HG02798 (cell line): ENCODE measurements around the gene HNMT.
"Not testable (repeated sequence)": the region's sequence is repeated elsewhere in the genome, so short reads cannot be mapped to it uniquely, and the experiment has no call there.

Experiments used
- ATAC-seq: cut with Tn5 transposase; IDR thresholded peaks from one replicate; pipeline ENCODE4 v1.9.1; 2021; ENCODE audit warnings: mild to moderate bottlenecking; ENCODE audit not compliant: unreplicated experiment, poor library complexity

Gene HNMT

GRCh38 chr2:138035608-138036217 is 71.4 kb downstream of the HNMT start:
- no peak for ATAC-seq

DNA sequence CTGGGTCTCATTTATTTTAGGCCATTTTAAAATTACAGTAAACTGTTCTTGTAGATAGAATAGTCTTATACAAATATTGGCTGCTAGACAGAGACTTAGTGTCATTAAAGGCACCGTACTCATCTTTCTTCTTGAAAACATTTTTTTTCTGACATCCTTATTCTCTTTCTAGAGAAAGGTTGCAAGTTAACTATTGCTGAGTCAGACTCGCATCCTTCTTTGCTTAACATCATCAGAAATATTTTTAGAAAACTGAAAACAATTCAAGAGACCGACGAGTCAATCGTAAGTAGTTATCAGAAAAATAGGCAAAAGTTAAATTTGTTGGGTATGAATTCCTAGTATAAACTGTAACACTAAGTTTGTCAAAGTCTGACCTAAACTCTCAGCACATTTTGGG is 72.2 kb downstream of the HNMT start:
- ATAC-seq, result no peak

DNA sequence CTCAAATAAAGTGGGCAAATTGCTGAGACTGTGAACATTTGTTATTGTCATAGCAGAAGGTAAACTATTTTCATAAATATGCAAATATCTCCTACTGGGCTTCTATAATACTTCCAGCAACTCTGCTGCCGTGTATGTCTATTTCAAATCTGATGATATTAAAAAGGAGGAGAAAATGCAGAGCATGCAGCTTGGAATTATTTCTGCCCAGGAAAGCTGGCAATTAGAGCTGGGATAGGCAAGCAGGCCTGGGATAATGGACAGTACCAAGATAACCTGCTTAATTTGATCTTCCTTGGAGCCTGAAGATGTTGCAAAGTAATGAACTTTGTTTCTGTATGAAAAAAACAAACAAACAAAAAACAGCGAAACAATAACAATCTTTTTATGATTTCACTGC is 72.8 kb downstream of the HNMT start:
- no peak for ATAC-seq

DNA sequence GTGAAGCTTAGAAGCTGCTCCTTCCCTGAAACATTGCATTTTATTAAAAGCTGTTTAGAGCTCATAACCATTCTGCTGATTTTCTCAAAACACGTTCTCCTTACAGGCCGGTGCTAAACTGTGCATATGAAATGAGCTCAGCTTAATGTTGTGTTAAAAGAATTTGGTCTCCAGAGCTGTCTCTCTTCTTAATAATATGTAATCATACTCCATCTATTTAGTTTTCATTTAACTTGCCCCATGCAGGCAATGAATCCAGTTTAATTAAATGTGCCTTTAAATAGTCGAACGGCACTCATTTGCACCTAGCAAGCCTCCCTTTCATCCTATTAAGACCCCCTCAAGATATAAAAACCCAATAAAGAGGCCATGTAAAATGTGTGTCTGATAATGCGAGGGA is 76.3 kb downstream of the HNMT start:
- ATAC-seq, result no peak

DNA sequence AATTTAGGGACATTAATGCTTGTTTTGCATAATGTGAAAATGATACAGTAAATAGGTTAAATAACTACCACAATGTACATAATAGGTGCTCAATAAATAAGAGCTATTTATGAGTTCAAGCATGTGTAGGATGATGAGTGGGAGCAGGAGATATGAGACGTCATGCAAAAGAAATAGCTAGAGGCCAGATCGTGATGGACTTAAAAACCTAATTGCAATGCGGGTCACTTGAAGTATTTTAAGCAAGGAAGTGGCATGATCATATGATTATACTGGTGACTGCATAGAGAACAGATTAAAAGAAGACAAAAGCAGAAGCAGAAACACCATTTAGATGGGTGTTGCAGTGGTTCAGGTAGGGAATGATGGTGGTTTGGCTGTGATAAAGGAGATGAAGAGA is 78.0 kb downstream of the HNMT start:
- no peak for ATAC-seq

DNA sequence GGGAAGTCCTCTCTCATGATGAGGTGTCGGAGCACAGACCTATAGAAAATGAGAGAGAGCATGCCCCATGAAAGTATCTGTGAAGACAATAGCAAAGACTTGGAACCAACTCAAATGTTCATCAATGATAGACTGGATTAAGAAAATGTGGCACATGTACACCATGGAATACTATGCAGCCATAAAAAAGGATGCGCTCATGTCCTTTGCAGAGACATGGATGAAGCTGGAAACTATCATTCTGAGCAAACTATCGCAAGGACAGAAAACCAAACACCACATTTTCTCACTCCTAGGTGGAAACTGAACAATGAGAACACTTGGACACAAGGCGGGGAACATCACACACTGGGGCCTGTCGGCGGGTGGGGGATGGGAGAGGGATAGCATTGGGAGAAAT is 79.3 kb downstream of the HNMT start:
- ATAC-seq, result not testable (repeated sequence)

DNA sequence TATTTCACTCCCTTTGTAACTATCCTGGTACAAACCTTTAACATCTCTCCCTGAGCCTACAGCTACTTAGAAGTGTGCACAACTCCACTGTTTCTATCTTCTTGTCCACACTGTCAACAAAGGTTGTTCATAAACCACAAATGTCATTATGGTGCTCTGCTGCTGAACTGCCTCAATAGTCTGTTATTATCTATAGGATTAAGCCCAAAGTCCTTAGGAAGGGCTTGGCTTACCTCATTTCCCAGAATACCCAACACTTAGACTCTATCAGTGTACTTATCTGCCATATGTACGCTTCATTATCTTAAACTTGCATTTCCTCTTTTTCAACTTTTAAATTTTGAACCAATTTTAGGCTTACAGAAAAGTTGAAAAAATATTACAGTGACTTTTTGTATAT is 94.2 kb downstream of the HNMT start:
- ATAC-seq, result no peak

DNA sequence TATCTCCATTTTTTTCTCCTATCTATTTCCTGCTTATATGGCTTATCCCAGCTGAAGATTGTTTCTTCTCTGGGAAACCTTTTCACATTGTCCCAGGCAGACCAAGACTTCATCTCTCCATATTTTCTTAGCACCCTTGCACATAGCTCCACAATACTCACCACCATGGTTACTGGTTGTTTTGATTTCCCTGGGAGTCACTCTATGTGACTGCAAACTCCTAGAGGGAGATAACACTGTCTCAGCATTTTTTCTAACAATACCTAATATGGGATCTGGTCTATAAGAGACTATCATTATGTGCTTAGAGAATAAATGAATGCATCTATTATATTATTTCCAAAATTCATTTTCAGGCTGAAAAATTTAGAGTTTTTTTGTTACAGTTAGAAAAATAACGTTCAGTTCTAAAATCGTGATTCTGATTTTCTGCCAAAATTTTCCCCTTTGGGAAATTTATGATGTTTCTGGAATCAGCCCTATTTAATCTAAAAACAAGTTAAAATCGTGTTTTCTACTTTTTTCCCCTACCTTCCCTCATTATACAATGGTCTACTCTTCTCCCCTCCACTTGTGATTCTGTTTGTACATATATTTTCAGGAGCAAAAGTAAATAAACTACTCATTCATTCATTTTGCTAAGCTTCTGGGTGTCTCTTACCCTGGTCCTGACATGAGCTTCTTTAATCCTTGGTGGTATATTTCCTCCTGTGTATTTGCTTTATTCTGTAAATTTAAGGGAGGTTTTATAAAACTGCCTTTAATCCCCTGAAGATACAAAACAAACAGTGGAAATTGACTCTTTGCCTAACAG is 95.4 kb downstream of the HNMT start:
- ATAC-seq, result no peak

GRCh38 chr2:138060301-138060635 is 96.0 kb downstream of the HNMT start:
- no peak for ATAC-seq

DNA sequence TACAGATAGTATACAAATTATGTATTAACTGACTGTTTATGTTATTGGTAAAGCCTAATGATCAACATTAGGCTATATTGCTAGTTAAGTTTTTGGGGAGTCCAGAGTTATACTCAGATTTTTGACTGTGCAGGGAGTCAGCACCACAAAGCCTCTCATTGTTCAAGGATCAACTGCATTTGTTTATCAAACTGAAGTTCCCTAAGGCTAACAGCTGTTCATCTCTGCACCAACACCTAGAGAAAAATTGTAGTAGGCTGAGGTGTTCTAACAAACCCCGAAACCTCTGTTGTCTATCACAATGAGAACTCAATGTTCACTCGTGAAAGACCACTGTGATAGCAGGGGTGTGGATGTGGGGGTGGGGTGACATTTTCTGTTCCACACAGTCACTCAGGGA is 97.7 kb downstream of the HNMT start:
- ATAC-seq, result no peak

DNA sequence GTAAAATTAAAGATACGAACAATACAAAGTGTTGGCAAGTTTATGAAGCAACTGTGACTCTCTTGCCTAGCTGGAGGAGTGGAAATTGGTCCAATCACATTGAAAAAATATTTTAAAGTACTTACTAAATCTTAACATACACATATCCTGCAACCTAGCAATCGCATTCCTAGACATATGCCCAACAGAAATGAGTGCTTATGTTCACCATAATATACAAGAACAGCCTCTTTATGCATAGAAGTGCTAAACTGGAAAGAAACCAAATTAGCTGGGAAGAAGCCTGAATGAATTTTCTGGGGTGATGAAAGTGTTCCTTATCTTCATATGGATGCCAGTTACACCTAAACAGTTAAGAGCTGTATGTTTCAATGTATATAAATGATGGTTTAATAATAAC is 98.9 kb downstream of the HNMT start:
- ATAC-seq, result no peak
